ENCODE measurements around the gene FXYD3. TPM values are rescaled to one million over a fixed set of nuclear protein-coding genes. Genes with fewer than 3 reads are reported as not detected.
A peak's percentile ranks its signal among the peaks of the same experiment; 100 is the strongest.
"Not testable (repeated sequence)": the region's sequence is repeated elsewhere in the genome, so short reads cannot be mapped to it uniquely, and the experiment has no call there.

FXYD3 gene
- total RNA-seq, 1 experiment from 2014 or later: not detected

DNA sequence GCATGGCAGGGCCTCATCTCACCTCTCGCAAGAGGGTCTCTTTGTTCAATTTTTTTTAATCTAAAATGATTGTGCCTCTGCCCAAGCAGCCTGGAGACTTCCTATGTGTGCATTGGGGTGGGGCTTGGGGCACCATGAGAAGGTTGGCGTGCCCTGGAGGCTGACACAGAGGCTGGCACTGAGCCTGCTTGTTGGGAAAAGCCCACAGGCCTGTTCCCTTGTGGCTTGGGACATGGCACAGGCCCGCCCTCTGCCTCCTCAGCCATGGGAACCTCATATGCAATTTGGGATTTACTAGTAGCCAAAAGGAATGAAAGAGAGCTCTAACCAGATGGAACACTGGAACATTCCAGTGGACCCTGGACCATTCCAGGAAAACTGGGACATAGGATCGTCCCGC lies 8.0 kb downstream of the FXYD3 start:
- no peak for DNase-seq (ENCODE audit: low read depth)

DNA sequence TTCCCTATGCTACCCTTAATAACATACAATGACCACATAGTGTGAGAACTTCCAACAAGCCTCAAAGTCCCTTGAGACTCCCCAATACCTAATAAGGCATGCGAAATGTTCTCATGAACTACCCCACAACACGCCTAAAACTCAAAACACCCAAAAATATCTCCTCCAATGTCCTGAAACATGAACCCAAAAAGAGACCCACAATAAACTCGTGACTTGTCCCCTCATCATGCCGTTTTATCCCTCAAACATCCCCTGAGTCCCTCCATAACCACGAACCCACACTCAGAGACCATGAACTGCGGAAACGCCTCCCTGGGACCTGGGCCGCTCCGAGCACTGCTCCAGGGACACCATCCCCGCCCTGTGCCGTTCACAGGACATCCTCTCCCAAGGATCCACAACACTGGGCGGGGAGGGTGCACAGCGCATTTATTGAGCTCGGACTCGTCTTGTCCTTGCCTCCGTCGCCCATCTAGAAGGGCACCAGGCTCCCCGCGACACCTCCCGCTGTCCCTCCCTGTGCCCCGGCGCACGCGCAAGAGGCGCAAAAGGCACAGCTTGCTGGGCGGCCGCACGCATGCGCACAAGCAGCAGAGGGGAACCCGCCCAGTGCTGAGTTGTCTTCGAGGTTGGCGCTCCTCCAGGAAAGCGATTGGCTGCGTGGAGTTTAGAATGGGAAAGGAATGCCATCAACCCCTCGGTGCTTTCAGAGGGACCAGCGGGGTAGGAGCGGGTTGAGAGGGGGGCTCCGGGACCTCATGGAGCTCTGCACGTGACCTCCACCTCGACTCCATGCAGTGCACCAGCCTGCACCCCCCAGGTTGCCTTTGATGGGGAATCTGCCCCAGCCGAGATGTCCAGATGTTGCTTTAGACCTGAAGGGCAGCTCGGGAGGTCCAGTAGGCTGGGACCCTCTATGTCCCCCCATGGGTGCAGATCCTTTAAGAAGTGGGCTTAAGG lies 8.8 kb downstream of the FXYD3 start:
- DNase-seq (ENCODE audit: low read depth): no peak

DNA sequence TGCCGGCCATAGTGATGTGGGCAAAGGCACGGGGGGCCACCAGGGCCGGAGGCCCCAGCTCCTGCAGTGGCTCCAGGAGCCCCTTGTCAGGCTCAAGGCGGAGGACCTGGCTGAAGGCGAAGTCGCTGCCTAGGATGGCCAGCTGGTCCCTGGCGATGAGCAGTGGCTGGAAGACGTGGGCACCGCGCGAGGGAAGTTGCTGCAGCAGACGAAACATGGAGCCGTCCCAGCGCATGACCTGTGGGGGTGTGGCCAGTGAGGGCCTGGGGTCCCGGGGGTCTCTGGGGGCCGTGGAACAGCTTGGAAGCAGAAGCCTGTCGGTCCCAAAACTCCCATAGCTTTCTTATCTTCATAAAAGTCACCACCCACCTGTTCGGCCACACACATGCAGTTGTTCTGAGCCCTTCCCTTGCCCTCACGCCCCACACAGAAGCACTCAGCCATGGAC lies 9.7 kb downstream of the FXYD3 start:
- DNase-seq (ENCODE audit: low read depth): no peak

DNA sequence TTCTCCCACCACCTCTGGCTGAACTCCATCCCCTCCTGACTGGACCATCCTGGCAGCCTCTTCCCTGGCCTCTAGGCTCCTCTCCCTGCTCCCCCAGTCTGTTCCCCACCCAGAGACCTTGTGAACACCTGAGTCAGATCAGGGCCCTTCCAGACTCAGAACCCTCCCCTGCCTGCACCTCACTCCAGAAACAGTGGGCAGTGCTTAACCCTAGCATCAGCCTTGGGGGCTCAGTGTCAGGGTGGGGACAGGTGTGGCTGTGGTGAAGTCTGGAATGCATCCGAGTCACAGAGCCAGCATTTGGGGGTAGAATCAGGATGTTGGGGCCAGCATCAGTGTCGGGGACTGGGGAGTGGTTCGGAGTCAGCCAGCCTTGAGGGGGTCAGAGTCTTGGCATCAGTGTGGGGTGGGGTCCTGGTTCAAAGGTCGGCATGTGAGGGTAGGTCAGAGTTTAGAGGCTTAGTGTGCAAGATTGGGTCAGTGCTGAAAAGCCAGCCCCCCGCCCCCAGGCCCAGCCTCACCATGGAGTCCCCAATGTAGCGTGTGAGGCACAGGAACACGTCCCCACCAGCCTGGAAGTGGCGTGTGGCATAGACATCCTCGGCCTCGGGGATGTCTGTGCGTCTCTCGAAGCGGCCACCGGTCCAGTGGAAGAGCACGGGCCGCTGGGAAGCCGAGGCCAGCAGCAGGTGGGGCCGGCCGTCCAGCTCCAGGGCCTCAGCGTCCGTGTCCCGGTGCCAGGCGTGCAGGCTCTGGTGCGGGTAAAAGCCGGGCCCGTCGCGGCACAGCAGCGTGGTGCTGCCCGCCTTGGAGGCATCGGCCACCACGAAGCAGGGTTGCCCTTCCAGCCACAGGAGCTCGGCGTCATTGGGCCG lies 10.4 kb downstream of the FXYD3 start:
- DNase-seq (ENCODE audit: low read depth): no peak

DNA sequence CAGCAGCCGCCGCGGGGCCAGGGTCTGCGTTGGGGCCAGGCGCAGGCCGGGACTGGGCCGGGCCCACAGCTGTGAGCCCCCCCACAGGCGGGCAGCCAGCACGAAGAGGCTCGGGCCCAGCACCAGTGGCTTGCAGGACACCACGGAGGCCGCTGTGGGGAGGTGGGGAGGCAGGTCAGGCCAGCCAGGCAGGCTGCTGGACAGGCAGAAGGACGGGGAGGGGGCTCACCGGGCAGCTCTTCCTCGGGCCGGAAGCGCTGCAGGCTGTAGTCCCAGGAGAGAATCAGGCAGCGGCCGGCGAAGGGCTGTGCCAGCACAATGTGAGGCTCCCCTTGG lies 11.0 kb downstream of the FXYD3 start:
- DNase-seq (ENCODE audit: low read depth): no peak

DNA sequence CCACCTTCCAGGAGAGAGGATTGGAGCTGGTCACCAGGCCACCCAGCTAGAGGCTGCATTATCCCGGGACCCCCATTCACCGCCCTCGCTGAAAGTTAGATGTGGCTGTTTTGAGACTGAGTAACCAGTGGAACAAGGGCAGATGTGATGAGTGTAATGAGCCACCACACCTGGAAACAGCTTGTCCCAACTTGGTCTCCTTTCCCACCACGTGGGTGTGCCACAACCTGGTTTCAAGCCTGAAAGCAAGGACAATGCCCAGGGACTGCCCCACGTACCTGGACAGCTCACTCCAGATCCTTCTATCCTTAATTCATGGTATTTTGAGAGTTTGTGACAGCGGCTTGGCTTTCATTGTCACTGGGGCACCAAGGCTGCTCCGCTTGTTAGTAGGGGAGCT lies 12.2 kb downstream of the FXYD3 start:
- DNase-seq (ENCODE audit: low read depth): no peak

DNA sequence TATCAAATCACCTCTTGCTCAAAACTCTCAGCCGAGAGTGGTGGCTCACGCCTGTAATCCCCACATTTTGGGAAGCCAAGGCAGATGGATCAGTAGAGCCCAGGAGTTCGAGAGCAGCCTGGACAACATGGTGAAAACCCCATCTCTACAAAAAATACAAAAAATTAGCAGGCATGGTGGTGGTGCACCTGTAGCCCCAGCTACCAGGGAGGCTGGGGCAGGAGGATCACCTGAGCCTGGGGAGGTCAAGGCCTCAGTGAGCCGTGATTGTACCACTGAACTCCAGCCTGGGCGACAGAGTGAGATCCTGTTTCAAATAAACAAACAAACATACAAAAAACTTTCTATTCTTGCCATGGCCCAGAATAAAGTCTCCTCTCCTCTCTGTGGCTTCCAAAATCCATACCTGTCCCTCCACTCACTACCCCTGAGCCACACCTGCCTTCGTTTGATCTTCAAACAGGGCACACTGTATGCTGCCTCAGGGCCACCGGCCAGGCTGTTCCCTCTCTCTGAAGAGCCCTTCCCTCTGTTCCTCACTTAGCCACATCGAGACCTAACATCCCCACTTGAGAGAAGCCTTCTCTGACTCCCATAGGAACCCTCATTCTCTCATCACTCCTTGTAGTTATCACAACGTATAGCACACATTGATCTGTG lies 12.9 kb downstream of the FXYD3 start:
- DNase-seq (ENCODE audit: low read depth): no peak

DNA sequence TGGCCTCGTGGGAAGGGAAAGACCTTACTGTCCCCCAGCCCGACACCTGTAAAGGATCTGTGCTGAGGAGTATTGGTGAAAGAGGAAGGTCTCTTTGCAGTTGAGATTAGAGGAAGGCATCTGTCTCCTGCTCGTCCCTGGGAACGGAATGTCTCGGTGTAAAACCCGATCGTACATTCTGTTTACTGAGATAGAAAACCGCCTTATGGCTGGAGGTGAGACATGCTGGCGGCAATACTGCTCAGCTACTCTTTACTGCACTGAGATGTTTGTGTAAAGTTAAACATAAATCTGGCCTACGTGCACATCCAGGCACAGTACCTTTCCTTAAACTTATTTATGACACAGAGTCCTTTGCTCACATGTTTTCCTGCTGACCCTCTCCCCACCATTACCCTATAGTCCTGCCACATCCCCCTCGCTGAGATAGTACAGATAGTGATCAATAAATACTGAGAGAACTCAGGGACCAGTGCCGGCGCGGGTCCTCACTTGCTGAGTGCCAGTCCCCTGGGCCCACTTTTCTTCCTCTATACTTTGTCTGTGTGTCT lies 14.2 kb downstream of the FXYD3 start:
- DNase-seq (ENCODE audit: low read depth): not testable (repeated sequence)

DNA sequence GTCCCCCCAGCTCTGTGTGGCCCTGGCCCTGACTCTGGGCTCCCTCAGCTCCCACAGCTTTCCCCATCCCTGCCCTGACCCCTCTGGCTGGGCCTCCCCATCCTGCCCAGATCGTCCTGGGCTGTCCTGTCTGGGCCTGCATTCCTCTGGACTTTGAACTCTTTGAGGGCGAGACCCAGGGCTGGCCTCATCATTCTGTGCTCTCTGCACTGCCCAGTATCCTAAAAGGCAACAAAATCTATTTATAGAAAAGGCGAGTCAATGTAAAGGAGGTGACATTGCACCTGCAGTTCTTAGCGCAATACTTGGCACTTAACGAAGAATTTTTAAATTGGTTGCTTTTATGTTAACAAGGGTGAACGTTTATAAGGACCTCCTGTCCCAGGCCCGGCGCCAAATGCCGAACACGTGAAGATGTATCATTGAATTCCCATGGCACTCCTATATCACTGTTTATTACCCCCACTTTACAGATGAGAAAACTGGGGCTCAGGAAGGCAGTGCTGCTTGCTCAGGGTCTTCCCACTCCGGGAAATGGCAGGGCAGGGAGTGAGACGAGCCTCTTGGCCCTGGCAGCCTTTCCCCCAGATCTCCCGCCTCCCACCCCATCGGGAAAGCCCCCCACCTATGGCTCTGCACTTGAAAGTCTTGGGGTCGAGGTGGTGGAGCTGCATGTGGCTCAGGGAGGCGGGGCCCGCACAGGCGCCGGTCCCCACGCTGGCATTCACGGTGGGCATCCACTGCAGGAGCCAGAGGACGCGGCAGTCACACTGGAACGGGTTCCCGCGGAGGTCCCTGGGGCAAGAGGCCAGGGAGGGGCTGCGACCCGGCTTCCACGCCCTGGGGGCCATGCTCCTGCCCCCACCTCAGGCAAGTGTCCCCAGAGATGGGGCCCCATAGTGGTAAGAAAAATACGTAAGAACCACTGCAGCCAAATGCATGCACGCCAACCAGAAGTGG lies 15.4 kb downstream of the FXYD3 start:
- DNase-seq (ENCODE audit: low read depth): no peak

DNA sequence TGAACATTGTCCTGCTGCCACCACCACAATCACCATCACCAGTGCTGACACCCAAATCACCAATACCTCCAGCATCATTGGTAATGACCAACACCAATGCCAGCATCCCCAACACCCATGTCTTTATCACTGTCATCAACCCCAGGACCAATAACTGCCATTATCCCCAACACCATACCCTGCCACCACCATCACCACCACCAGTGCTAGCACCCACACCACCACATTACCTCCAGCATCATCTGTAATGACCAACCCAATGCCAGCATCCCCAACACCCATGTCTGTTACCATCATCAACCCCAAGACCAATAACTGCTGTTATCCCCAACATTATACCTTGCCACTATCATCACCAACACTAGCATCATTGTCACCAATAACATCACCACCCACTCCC lies 16.6 kb downstream of the FXYD3 start:
- DNase-seq (ENCODE audit: low read depth): no peak

DNA sequence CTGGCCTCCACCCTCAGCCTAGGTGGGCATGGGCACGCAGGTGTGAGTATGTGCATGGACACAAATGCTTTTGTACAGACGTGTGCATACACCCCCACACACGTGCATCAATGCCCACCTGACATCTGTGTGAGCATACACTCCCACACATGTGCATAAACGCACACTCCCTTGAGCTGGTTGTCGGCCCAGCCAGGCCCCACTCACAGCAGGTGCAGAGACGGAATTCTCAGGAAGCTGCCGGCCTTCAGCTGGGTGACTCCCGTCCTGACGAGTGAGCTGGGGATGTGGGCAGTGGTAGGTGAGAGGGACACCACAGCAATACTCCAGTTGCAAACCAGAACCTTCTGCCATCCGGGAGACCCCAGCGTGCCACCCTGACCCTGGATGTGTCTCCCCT lies 18.2 kb downstream of the FXYD3 start:
- DNase-seq (ENCODE audit: low read depth): no peak

DNA sequence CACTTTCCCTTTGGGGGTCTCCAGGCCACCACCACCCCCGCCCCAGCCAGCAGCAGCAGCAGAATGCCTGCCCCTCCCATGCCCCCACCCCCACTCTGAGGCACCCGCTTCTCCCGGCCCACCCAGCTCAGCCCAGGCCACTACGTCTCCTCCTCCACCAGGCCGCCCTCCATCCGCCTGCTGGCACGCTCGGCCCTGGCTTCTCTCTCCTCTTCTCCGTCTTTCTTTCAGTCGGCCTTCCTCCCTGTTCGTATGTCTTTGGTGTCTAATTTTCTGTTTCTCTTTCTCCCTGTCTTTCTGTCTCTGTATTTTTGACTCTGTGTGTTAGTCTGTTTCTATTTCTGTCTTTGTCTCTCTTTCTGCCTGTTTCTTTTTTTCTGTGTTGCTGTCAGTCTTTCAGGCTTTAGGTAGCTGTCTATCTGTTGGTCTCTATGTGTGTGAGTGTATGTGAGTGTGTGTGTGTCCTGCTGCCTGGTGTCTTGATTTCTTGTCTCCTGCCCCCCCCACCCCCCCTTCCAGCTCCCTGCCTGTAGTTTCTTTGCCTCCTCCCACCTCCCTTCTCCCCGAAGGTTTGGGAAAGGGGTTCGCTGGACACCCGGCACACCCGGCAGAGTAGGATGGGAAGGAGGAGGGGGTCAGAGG lies 19.1 kb downstream of the FXYD3 start, which contains the start of gene LGI4:
Gene LGI4, minus strand, starts transcription at position 459 of the 642 bp plus-strand sequence. Its CDS starts 379 bp downstream, at position 80.
- DNase-seq (ENCODE audit: low read depth): no peak

DNA sequence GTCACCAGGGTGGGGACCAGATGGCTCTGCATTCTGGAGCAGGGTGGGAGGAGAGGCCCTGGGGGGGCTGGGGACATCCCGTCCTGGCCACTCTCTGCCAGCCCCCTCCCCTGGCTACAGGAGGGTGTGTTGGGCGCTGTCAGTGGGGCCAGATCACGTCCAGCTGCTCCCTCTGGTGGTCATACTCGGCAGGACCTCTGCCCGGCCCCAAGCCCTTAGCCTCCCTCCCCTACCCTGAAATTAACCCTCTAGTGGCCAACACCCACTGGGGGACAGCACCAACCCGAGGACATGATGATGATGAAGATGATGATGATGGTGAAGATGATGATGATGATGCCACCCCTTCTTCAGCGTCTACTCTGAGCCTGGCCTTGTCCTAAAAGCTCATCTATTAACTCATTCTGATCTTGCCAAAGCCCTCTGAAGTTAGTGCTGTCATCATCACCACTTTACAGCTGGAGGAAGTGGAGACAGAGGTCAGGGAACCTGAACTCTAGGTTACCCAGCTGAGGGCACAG lies 19.8 kb downstream of the FXYD3 start:
- peak; percentile 64 for DNase-seq (ENCODE audit: low read depth)

DNA sequence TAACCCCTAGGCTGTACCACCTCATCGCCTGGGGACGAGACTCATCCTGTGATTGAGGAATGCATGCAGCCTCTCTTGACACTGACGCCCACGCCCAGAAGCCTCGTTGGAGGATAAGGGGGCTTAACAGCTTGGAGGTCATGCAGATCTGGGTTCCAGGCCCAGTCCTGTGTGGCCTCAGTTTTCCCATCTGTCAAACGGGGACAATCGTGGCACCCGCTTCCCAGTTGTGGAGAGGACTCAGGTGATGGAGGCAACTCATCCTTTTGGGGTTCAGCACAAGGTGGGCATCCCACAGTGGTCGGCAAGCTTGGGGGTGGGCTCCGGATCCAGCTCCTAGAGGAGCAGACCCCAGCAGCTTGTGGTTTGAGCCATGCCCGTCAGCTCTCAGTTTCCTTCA lies 20.6 kb downstream of the FXYD3 start:
- DNase-seq (ENCODE audit: low read depth): no peak

DNA sequence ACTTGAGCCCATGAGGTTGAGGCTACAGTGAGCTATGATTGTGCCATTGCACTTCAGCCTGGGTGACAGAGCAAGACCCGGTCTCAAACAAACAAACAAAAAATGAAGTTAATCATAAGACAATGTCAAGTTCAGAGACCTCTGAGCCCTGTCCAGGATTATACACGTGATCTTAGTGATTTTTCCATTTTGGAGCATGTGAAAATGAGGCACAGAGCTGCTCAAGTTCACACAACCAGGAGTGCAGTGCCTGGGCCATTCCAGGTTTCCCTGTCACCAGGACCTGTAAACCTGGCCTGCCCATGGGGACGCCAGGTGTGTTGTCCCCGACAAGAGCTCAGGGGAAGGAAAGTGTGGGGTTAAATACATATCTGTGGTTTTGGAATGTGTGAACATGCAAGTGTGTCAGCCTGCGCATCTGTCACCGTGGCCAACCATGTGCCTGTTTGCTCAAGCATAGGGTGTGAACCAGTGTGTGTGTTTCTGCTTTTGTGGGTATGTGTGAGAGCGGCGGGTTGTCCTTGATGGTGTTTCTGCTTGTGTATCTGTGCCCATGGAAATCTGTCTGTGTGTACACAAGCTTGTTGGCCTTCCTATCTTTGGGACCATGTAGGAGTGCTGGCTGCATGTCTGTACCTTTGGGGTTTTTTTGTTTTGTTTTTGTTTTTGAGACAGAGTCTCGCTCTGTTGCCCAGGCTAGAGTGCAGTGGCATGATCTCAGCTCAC lies 21.5 kb downstream of the FXYD3 start:
- no peak for DNase-seq (ENCODE audit: low read depth)

DNA sequence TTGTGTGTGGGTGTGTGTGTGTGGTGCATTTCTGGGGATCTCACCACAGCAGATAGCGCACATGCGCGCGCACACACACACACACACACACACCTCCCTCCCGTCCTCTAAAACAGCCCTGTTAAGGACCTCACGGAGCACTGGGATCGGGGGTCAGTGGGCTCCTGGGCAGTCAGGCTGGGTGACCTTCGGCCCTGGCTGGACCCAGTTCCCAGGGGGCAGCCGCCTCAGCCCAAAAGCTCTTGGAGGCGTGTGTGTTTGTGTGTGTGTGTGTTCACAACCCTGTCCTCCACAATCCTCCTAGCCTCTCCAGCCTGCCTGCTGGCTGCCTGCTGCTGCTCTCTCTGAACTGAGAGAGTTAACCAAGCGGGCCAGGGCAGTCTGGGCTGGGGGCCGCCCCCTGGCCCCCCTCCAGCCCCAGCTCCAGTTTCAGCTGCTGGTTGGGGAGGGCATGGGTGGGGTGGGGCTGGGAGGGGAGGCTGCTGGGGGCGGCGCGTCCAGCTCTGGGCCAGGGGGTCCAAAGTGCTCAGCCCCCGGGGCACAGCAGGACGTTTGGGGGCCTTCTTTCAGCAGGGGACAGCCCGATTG lies 22.8 kb downstream of the FXYD3 start, which contains the start of gene FXYD1:
Gene FXYD1, plus strand, starts transcription at position 520 of the 588 bp plus-strand sequence. CDS start 1,256 bp downstream, outside the sequence.
- no peak for DNase-seq (ENCODE audit: low read depth)

DNA sequence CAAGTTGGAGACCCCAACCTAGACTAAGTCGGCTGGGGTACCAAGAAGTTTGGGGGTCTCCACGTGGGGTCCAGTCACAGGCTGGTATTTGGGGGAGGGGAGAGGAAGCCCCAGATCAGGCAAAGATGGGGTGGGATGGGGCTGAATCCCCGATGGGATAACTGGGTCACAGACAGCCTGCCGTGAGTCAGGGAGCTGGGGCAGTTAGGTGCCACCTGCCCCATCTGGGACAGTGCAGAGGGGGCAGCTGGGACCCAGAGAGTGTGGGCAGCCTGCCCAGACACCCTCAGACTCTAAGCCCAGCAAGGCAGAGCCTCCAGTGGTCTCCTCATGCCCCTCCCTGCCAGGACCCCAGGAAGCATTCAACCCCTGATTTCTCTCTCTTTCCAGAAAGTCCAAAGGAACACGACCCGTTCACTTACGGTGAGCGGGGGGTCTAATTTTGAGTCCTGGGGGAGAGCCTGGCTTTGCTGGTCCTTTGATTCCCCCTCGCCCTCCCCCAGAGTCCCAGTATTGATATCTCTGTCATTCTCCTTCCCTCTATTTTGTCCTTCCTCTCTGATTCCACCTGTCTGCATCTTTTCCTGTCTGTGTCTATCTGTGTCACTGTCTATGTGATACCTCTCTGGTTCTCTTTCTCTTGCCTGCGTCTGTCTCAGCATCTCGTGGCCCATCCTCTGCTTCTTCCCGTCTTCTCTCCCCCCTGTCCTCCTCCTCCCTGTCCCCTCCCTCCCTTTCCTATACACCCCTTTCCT lies 24.8 kb downstream of the FXYD3 start:
- DNase-seq (ENCODE audit: low read depth): no peak
